GM21381 (cell line): ENCODE measurements around the gene ARHGAP21.

Experiments
- ATAC-seq: cut with Tn5 transposase; IDR thresholded peaks from one replicate; pipeline ENCODE4 v1.9.1; 2021; ENCODE audit warnings: mild to moderate bottlenecking, moderate library complexity; ENCODE audit not compliant: unreplicated experiment

The ARHGAP21 gene

GRCh38 chr10:24545585-24545984, 178.1 kb downstream of the ARHGAP21 start:
- ATAC-seq, result no peak

- no peak for ATAC-seq
These were observed 178.9 kb downstream of the ARHGAP21 start for GRCh38 chr10:24544776-24545175.

- ATAC-seq, result no peak
These were observed 181.1 kb downstream of the ARHGAP21 start for GRCh38 chr10:24542314-24543270.

GRCh38 chr10:24541239-24541753, 182.4 kb downstream of the ARHGAP21 start:
- no peak for ATAC-seq

GRCh38 chr10:24536636-24537035, 187.1 kb downstream of the ARHGAP21 start:
- ATAC-seq, result no peak

- no peak for ATAC-seq
These were observed 189.7 kb downstream of the ARHGAP21 start for GRCh38 chr10:24533981-24534380.
